Astrocyte of the cerebellum (primary cell): ENCODE data around the gene KIF22.
"Not testable (repeated sequence)": the region's sequence is repeated elsewhere in the genome, so short reads cannot be mapped to it uniquely, and the experiment has no call there.

Source experiments
- DNase-seq: peaks from one replicate; pipeline ENCODE4 v3.0.0-alpha.2; 2011; ENCODE audit warnings: low read depth
- H3K4me3 ChIP-seq: 2 replicates; pipeline ENCODE4 v1.5.1; 2011; ENCODE audit warnings: mild to moderate bottlenecking, low read depth, low read length, moderate library complexity
- CTCF ChIP-seq: IDR thresholded peaks from 2 replicates; pipeline ENCODE4 v1.5.1; 2012; ENCODE audit warnings: low read length, low read depth, moderate library complexity, mild to moderate bottlenecking; ENCODE audit errors: missing control alignments
- in situ Hi-C: cut with HindIII; loops from 2 replicates; pipeline ENCODE4 v1.10.0; 2017; ENCODE audit warnings: low sequenced_read_pairs

The KIF22 gene

GRCh38 chr16:29824589-29825144, 34.1 kb downstream of the KIF22 start:
- peak overlapping the region; percentile 18 for H3K4me3 ChIP-seq

GRCh38 chr16:29825145-29826044, 34.8 kb downstream of the KIF22 start:
- DNase-seq = peak; percentile 61
- peak overlapping the region; percentile 18 for H3K4me3 ChIP-seq
- TF ChIP-seq CTCF = no peak
- in situ Hi-C loops = no loop called here

More at GRCh38 chr16:29824589-29825144, 34.1 kb downstream of the KIF22 start:
- in situ Hi-C loops = no loop called here
- no peak for TF ChIP-seq CTCF
- peak; percentile 45 for DNase-seq

GRCh38 chr16:29826342-29826695, 35.8 kb downstream of the KIF22 start:
- no peak for TF ChIP-seq CTCF
- in situ Hi-C loops = no loop called here
- no peak overlapping the region for H3K4me3 ChIP-seq
- no peak for DNase-seq

GRCh38 chr16:29830774-29831173, 40.2 kb downstream of the KIF22 start:
- DNase-seq = no peak
- H3K4me3 ChIP-seq = no peak overlapping the region
- in situ Hi-C loops = no loop called here
- no peak for TF ChIP-seq CTCF

- no peak for DNase-seq
- H3K4me3 ChIP-seq = no peak overlapping the region
- TF ChIP-seq CTCF = no peak
- in situ Hi-C loops = no loop called here
These were observed 40.9 kb downstream of the KIF22 start for GRCh38 chr16:29831490-29831889.

GRCh38 chr16:29833219-29833618, 42.7 kb downstream of the KIF22 start:
- H3K4me3 ChIP-seq, DNase-seq, in situ Hi-C loops: not testable (repeated sequence)

GRCh38 chr16:29834079-29834478, 43.5 kb downstream of the KIF22 start:
- no peak for TF ChIP-seq CTCF
- H3K4me3 ChIP-seq = no peak overlapping the region
- in situ Hi-C loops = no loop called here
- no peak for DNase-seq
